Body of pancreas (tissue), 4 donors: ENCODE data around the gene S100A2.

ENCODE experiments used
- CTCF ChIP-seq, 7 experiments: fragments of 450-650 bp in 4 of 7; fragments of 200-600 bp in 3 of 7; sonication (generic) in 3 of 7; IDR thresholded peaks; one replicate each; pipeline ENCODE4 v1.5.1; 2016 to 2019; ENCODE audit warnings: antibody characterized with exemption in 7 of 7
- POLR2A ChIP-seq, 3 donors: fragments of 450-650 bp; IDR thresholded peaks; one replicate each; pipeline ENCODE4 v1.6.1; 2016; ENCODE audit warnings: antibody characterized with exemption in 3 of 3, mild to moderate bottlenecking in 2 of 3

DNA sequence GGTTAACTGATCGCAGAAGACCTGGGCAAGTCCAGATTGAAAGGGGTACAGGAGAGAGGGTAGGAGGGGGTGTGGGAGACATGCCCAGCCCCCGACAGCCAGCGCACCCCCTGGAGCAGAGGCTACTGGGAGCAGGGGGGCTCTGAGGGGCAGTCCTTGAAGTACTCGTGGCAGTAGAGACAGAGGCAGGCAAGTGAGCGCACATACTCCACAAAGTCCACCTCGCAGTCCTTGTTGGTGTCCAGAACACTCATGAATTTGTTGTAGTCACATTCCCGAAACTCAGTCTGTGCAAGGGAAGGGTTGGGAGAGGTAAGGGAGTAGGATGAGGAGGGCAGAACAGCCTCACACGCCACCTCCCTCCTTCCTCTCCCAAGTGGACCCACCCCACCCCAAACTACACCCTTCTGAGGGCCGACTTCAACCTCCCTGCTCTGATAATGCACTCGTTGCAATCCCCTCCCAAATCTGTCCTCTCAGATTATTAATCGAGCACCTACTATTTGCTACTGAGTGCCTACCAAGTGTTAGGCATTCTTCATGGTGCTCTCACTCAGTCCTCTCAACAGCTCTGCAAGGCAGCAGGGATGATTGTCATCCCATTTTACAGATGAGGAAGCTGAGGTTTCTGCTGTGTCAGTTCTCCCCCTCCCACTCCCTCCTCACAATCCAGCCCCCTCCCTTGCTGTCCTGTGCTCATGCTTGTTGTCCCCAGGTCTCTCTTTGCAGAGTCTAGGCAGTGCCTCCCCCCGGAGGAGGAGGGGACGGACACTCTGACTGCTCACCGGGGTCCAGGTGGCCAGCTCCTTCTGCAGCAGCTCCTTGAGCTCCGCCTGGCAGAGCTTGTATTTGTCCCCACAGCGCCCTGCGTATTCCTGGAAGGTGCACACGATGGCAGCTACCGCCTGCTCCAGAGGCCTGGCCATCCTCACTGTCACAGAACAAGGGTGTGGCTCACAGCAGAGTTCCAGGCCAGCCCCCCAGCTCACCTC, 17.8 kb downstream of the S100A2 start:
- TF ChIP-seq CTCF (IDR thresholded peaks at IDR 0.05) (no peak), POLR2A (IDR thresholded peaks at IDR 0.05) (no peak)
